ENCODE measurements around the gene BAHCC1.

- TF ChIP-seq POLR2AphosphoS5 (IDR thresholded peaks at IDR 0.05; ENCODE audit: low read depth, low read length) (no peak), POLR2A (IDR thresholded peaks at IDR 0.05; ENCODE audit: low read depth, low read length) (no peak), TAF1 (IDR thresholded peaks at IDR 0.05; ENCODE audit: borderline replicate concordance, low read depth, low read length) (no peak)
Observed at GRCh38 chr17:81483085-81483861, 88.0 kb downstream of the BAHCC1 start.

All from GM12892 (cell line).